Neural cell (in vitro differentiated cells): ENCODE measurements around the gene COL23A1. TPM values are rescaled to one million over a fixed set of nuclear protein-coding genes. Genes with fewer than 3 reads are reported as not detected.

Experiments
- H2AFZ ChIP-seq: fragments of 200-600, 300-800 bp; sonication (generic), shearing (Covaris generic); 2 replicates; pipeline ENCODE4 v1.6.0; 2014; ENCODE audit warnings: low read depth, mild to moderate bottlenecking, antibody characterized with exemption, low read length, moderate library complexity
- H3F3A ChIP-seq: fragments of 200-600 bp; shearing (Covaris generic); 2 replicates; pipeline ENCODE4 v1.6.1; 2016; ENCODE audit warnings: mild to moderate bottlenecking, moderate library complexity, mixed read lengths, antibody characterized with exemption, low read length; ENCODE audit not compliant: insufficient read depth, poor library complexity, severe bottlenecking
- H3K27ac ChIP-seq: fragments of 200-600, 300-800 bp; sonication (generic), shearing (Covaris generic); 2 replicates; pipeline ENCODE4 v1.5.1; 2014; ENCODE audit warnings: mild to moderate bottlenecking, low read length, moderate library complexity
- H3K27me3 ChIP-seq: fragments of 300-800, 200-600 bp; sonication (generic), shearing (Covaris generic); 2 replicates; pipeline ENCODE4 v1.6.0; 2014; ENCODE audit warnings: mild to moderate bottlenecking, low read depth, low read length, moderate library complexity; ENCODE audit not compliant: insufficient read depth
- H3K36me3 ChIP-seq: fragments of 300-800, 200-600 bp; sonication (generic), shearing (Covaris generic); 2 replicates; pipeline ENCODE4 v1.5.1; 2014; ENCODE audit warnings: mild to moderate bottlenecking, antibody characterized with exemption, low read length, moderate library complexity; ENCODE audit not compliant: insufficient read depth
- H3K4me2 ChIP-seq: fragments of 300-800, 200-600 bp; sonication (generic), shearing (Covaris generic); 2 replicates; pipeline ENCODE4 v1.6.0; 2014; ENCODE audit warnings: mild to moderate bottlenecking, low read length
- H3K4me3 ChIP-seq: fragments of 300-800, 200-600 bp; sonication (generic), shearing (Covaris generic); 2 replicates; pipeline ENCODE4 v1.5.1; 2014; ENCODE audit warnings: mild to moderate bottlenecking, low read length, moderate library complexity
- H3K79me2 ChIP-seq: fragments of 200-600 bp; shearing (Covaris generic); replicated peaks from 2 replicates; pipeline ENCODE4 v1.6.0; 2014; ENCODE audit warnings: mild to moderate bottlenecking, low read length, moderate library complexity; ENCODE audit not compliant: insufficient read depth
- H3K9ac ChIP-seq: fragments of 300-800, 200-600 bp; sonication (generic), shearing (Covaris generic); 2 replicates; pipeline ENCODE4 v1.6.1; 2016; ENCODE audit warnings: mild to moderate bottlenecking, low read length, mixed read lengths
- H3K9me2 ChIP-seq: fragments of 200-600 bp; shearing (Covaris generic); 2 replicates; pipeline ENCODE4 v1.6.1; 2016; ENCODE audit warnings: mild to moderate bottlenecking, low read length, mixed read lengths; ENCODE audit not compliant: insufficient read depth
- H3K9me3 ChIP-seq: fragments of 200-600, 300-800 bp; sonication (generic), shearing (Covaris generic); 2 replicates; pipeline ENCODE4 v1.6.1; 2016; ENCODE audit warnings: mild to moderate bottlenecking, mixed run types, low read length, moderate library complexity, mixed read lengths
- H4K20me1 ChIP-seq: fragments of 200-600 bp; shearing (Covaris generic); 2 replicates; pipeline ENCODE4 v1.6.1; 2016; ENCODE audit warnings: mild to moderate bottlenecking, mixed run types; ENCODE audit not compliant: insufficient read depth
- EP300 ChIP-seq: fragments of 450-650 bp; conservative IDR thresholded peaks from 2 replicates; pipeline ENCODE4 v1.6.1; 2014; ENCODE audit warnings: antibody characterized with exemption, mild to moderate bottlenecking, moderate library complexity; ENCODE audit not compliant: poor library complexity, severe bottlenecking
- EZH2 ChIP-seq: fragments of 200-600, 300-800 bp; shearing (Covaris generic), sonication (generic); IDR thresholded peaks from 2 replicates; pipeline ENCODE4 v1.6.1; 2014; ENCODE audit warnings: antibody characterized with exemption, low read length, borderline replicate concordance, mild to moderate bottlenecking; ENCODE audit not compliant: insufficient read depth, poor library complexity, severe bottlenecking
- MXI1 ChIP-seq: fragments of 450-650 bp; conservative IDR thresholded peaks from 2 replicates; pipeline ENCODE4 v1.6.1; 2014; ENCODE audit warnings: antibody characterized with exemption, mild to moderate bottlenecking; ENCODE audit not compliant: poor library complexity, severe bottlenecking
- POLR2AphosphoS5 ChIP-seq: IDR thresholded peaks from 2 replicates; pipeline ENCODE4 v1.6.1; 2012
- RAD21 ChIP-seq: fragments of 450-650 bp; conservative IDR thresholded peaks from 2 replicates; pipeline ENCODE4 v1.6.1; 2014; ENCODE audit warnings: antibody characterized with exemption, mild to moderate bottlenecking, moderate library complexity
- SMC3 ChIP-seq: fragments of 450-650 bp; conservative IDR thresholded peaks from 2 replicates; pipeline ENCODE4 v1.6.1; 2014; ENCODE audit warnings: antibody characterized with exemption, mild to moderate bottlenecking, moderate library complexity; ENCODE audit not compliant: poor library complexity
- TAF1 ChIP-seq: IDR thresholded peaks from 2 replicates; pipeline ENCODE4 v1.6.1; 2012; ENCODE audit warnings: low read depth
- polyA plus RNA-seq: library from polyadenylated mRNA; depleted of rRNA; stranded (reverse); fragments of >200 nt; gene quantifications from 2 replicates; pipeline ENCODE4 v1.2.3, GENCODE V29; 2014
- TF ChIP-seq, protein P1 (sequence below): fragments of 450-650 bp; IDR thresholded peaks from 2 replicates; pipeline ENCODE4 v1.5.1; 2014; ENCODE audit warnings: antibody characterized with exemption, mild to moderate bottlenecking, moderate library complexity; ENCODE audit not compliant: poor library complexity, severe bottlenecking
- TF ChIP-seq, protein P2 (sequence below): IDR thresholded peaks from 2 replicates; pipeline ENCODE4 v1.6.1; 2012; ENCODE audit warnings: borderline replicate concordance

COL23A1 gene
- polyA plus RNA-seq, 1 donor from 2014 or later: not detected

GRCh38 chr5:178250263-178250662 is 339.9 kb downstream of the COL23A1 start:
- TF ChIP-seq, protein P1, sequence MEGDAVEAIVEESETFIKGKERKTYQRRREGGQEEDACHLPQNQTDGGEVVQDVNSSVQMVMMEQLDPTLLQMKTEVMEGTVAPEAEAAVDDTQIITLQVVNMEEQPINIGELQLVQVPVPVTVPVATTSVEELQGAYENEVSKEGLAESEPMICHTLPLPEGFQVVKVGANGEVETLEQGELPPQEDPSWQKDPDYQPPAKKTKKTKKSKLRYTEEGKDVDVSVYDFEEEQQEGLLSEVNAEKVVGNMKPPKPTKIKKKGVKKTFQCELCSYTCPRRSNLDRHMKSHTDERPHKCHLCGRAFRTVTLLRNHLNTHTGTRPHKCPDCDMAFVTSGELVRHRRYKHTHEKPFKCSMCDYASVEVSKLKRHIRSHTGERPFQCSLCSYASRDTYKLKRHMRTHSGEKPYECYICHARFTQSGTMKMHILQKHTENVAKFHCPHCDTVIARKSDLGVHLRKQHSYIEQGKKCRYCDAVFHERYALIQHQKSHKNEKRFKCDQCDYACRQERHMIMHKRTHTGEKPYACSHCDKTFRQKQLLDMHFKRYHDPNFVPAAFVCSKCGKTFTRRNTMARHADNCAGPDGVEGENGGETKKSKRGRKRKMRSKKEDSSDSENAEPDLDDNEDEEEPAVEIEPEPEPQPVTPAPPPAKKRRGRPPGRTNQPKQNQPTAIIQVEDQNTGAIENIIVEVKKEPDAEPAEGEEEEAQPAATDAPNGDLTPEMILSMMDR: no peak
- TF ChIP-seq, protein P2, sequence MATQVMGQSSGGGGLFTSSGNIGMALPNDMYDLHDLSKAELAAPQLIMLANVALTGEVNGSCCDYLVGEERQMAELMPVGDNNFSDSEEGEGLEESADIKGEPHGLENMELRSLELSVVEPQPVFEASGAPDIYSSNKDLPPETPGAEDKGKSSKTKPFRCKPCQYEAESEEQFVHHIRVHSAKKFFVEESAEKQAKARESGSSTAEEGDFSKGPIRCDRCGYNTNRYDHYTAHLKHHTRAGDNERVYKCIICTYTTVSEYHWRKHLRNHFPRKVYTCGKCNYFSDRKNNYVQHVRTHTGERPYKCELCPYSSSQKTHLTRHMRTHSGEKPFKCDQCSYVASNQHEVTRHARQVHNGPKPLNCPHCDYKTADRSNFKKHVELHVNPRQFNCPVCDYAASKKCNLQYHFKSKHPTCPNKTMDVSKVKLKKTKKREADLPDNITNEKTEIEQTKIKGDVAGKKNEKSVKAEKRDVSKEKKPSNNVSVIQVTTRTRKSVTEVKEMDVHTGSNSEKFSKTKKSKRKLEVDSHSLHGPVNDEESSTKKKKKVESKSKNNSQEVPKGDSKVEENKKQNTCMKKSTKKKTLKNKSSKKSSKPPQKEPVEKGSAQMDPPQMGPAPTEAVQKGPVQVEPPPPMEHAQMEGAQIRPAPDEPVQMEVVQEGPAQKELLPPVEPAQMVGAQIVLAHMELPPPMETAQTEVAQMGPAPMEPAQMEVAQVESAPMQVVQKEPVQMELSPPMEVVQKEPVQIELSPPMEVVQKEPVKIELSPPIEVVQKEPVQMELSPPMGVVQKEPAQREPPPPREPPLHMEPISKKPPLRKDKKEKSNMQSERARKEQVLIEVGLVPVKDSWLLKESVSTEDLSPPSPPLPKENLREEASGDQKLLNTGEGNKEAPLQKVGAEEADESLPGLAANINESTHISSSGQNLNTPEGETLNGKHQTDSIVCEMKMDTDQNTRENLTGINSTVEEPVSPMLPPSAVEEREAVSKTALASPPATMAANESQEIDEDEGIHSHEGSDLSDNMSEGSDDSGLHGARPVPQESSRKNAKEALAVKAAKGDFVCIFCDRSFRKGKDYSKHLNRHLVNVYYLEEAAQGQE: no peak
- TF ChIP-seq SMC3: no peak
- no peak for TF ChIP-seq EZH2
- no peak for TF ChIP-seq RAD21
- TF ChIP-seq TAF1: no peak
- TF ChIP-seq MXI1: no peak
- no peak for TF ChIP-seq POLR2AphosphoS5
- no peak for TF ChIP-seq EP300
- H3K4me3 ChIP-seq: no peak overlapping the region
- H3K79me2 ChIP-seq: no peaks in the 10 kb centered on the region
- H3K27me3 ChIP-seq: no peaks in the 10 kb centered on the region
- H3K4me2 ChIP-seq: no peak overlapping the region
- no peaks in the 10 kb centered on the region for H3K36me3 ChIP-seq
- no peak overlapping the region for H2AFZ ChIP-seq
- H3K9me3 ChIP-seq: no peaks in the 10 kb centered on the region
- H3K9me2 ChIP-seq: no peaks in the 10 kb centered on the region
- no peaks in the 10 kb centered on the region for H4K20me1 ChIP-seq
- no peaks in the 10 kb centered on the region for H3F3A ChIP-seq
- no peak overlapping the region for H3K9ac ChIP-seq
- H3K27ac ChIP-seq: no peak overlapping the region

- TF ChIP-seq TAF1: no peak
- TF ChIP-seq SMC3: no peak
- TF ChIP-seq RAD21: no peak
- no peak for TF ChIP-seq EZH2
- no peak for TF ChIP-seq MXI1
- TF ChIP-seq, protein P2: no peak
- no peak for TF ChIP-seq POLR2AphosphoS5
- TF ChIP-seq, protein P1: no peak
- no peak for TF ChIP-seq EP300
- no peak overlapping the region for H2AFZ ChIP-seq
- no peaks in the 10 kb centered on the region for H4K20me1 ChIP-seq
These were observed 340.8 kb downstream of the COL23A1 start for GRCh38 chr5:178249191-178249989.

More at GRCh38 chr5:178249191-178249989, 340.8 kb downstream of the COL23A1 start:
- H3K9ac ChIP-seq: no peak overlapping the region
- no peak overlapping the region for H3K4me3 ChIP-seq
- no peak overlapping the region for H3K4me2 ChIP-seq
- no peaks in the 10 kb centered on the region for H3K27me3 ChIP-seq
- H3K36me3 ChIP-seq: no peaks in the 10 kb centered on the region
- no peaks in the 10 kb centered on the region for H3F3A ChIP-seq
- H3K27ac ChIP-seq: no peak overlapping the region
- no peaks in the 10 kb centered on the region for H3K9me3 ChIP-seq
- H3K9me2 ChIP-seq: no peaks in the 10 kb centered on the region
- H3K79me2 ChIP-seq: no peaks in the 10 kb centered on the region
